HG02763 (cell line): ENCODE measurements around the gene LYPLA2.
A peak's percentile ranks its signal among the peaks of the same experiment; 100 is the strongest.
"Not testable (repeated sequence)": the region's sequence is repeated elsewhere in the genome, so short reads cannot be mapped to it uniquely, and the experiment has no call there.

ENCODE experiments used
- ATAC-seq: cut with Tn5 transposase; IDR thresholded peaks from one replicate; pipeline ENCODE4 v1.9.1; 2021; ENCODE audit warnings: mild to moderate bottlenecking, moderate library complexity; ENCODE audit not compliant: unreplicated experiment

Gene LYPLA2

GRCh38 chr1:23799570-23800399 lies 8.8 kb downstream of the LYPLA2 start:
- peak; percentile 14 for ATAC-seq

GRCh38 chr1:23800400-23801337 lies 9.7 kb downstream of the LYPLA2 start, which contains the start of gene GALE:
Gene GALE, minus strand, starts transcription at chr1:23800754. Its CDS starts 1,747 bp downstream, at chr1:23799007.
- ATAC-seq, result peak; percentile 78

GRCh38 chr1:23801338-23801748 lies 10.4 kb downstream of the LYPLA2 start:
- no peak for ATAC-seq

GRCh38 chr1:23801876-23802275 lies 10.9 kb downstream of the LYPLA2 start:
- no peak for ATAC-seq

- ATAC-seq, result not testable (repeated sequence)
These were observed 11.9 kb downstream of the LYPLA2 start for GRCh38 chr1:23802809-23803342.

GRCh38 chr1:23803674-23804073 lies 12.7 kb downstream of the LYPLA2 start:
- ATAC-seq, result no peak

- ATAC-seq, result no peak
These were observed 13.4 kb downstream of the LYPLA2 start for GRCh38 chr1:23804183-23804835.

- ATAC-seq, result no peak
These were observed 14.1 kb downstream of the LYPLA2 start for GRCh38 chr1:23805025-23805424.

- no peak for ATAC-seq
These were observed 15.3 kb downstream of the LYPLA2 start for GRCh38 chr1:23806280-23806679.

- no peak for ATAC-seq
These were observed 16.5 kb downstream of the LYPLA2 start for GRCh38 chr1:23807453-23807852.

- ATAC-seq, result no peak
These were observed 18.8 kb downstream of the LYPLA2 start for GRCh38 chr1:23809751-23810171.

GRCh38 chr1:23810818-23811540 lies 20.0 kb downstream of the LYPLA2 start:
- no peak for ATAC-seq

- no peak for ATAC-seq
These were observed 23.1 kb downstream of the LYPLA2 start for GRCh38 chr1:23814016-23814415.

GRCh38 chr1:23816361-23816760 lies 25.4 kb downstream of the LYPLA2 start:
- no peak for ATAC-seq

- ATAC-seq, result no peak
These were observed 26.0 kb downstream of the LYPLA2 start for GRCh38 chr1:23816906-23817305.

- no peak for ATAC-seq
These were observed 26.7 kb downstream of the LYPLA2 start for GRCh38 chr1:23817633-23818032.

GRCh38 chr1:23823767-23824166 lies 32.8 kb downstream of the LYPLA2 start:
- no peak for ATAC-seq

GRCh38 chr1:23824711-23825075 lies 33.7 kb downstream of the LYPLA2 start:
- no peak for ATAC-seq

GRCh38 chr1:23825076-23825761 lies 34.3 kb downstream of the LYPLA2 start, which contains the start of gene HMGCL:
Gene HMGCL, minus strand, starts transcription at chr1:23825429. Its CDS starts 14 bp downstream, at chr1:23825415.
- peak; percentile 72 for ATAC-seq
